ENCODE data around the gene ATG101.

The ATG101 gene

GRCh38 chr12:52058631-52059361 is 11.0 kb upstream of the ATG101 start:
- no peak for DNase-seq

GRCh38 chr12:52059582-52060497 is 9.9 kb upstream of the ATG101 start:
- DNase-seq = no peak

GRCh38 chr12:52060498-52061177 is 9.1 kb upstream of the ATG101 start:
- no peak for DNase-seq

- DNase-seq = no peak
Measured at GRCh38 chr12:52061470-52062166, 8.2 kb upstream of the ATG101 start.

- DNase-seq = no peak
Measured at GRCh38 chr12:52062167-52063081, 7.4 kb upstream of the ATG101 start.

- DNase-seq = no peak
Measured at GRCh38 chr12:52063082-52063924, 6.5 kb upstream of the ATG101 start.

DNA sequence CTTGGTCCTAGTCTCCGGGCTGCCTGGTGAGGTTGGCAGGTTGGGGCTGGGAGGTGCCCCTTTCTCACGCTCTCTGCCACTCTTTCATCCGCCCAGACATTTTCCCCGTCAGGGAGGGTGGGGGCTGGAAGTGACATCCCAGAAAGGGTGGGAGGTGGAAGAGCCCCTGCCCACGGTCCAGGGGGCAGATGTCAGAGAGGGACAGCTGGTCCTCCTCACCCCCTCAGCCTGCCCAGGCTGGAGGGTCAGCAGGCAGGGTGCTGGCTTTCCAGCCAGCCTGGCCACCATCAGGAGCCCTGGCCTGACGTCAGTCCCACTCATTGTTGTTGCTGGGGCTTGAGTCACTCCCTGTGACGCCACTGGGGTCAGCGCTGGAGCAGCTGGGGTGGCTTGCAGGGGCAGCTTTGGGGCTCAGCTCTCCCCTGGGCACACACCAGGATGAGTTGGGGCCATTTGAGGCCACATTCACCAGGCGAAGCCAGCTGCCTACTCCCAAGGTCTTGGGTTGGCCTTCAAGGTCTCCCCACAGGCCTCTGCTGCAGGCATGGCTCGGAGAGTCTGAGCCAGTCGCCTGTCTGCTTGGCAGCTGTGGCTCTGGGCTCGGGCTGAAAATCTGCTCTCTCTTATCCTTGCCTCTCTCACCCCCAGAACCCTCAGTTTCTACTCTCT is 5.7 kb upstream of the ATG101 start:
- no peak for DNase-seq

GRCh38 chr12:52066346-52067080 is 3.3 kb upstream of the ATG101 start:
- no peak for DNase-seq

GRCh38 chr12:52067081-52067374 is 2.8 kb upstream of the ATG101 start:
- DNase-seq = no peak

GRCh38 chr12:52070185-52070925 is 577 bp downstream of the ATG101 start:
- DNase-seq = no peak

GRCh38 chr12:52073531-52074381 is 4.0 kb downstream of the ATG101 start:
- no peak for DNase-seq

DNA sequence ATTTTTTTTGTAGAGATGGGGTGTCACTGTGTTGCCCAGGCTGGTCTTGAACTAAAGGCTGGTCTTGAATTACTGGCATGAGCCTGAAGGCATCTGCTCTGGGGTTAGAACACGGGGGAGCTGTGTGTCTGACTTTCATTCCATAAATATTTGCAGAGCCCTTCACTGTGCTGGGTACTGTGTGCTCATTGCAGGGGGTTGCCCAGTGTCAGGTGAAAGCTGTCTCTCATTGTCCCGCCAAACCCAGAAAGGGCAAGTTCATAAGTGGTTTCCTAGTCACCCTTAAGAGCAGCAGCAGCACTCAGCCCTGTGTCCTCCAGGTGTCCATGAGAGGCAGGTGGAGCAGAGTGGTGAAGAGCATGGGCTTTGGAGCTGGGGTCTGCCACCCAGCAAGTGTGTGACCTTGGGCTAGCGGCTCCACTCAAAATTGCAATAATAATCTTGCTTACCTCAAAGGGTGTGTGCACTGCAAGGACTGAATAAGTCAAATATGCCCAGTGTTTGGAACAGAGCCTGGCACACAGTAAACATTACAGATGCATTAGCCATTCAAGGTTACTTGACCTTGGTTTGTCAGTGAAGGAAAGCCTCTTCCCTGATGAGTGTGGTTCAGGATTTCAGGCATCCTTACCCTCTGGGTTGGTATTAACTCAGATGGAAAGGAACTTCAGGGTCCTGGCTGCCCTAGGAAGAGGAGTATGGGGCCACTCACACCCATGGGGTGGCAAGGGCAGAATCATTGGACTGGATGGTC is 5.4 kb downstream of the ATG101 start:
- DNase-seq = no peak

- DNase-seq = no peak
Measured at GRCh38 chr12:52076811-52077210, 7.0 kb downstream of the ATG101 start.

GRCh38 chr12:52078276-52078675 is 8.5 kb downstream of the ATG101 start:
- no peak for DNase-seq

DNA sequence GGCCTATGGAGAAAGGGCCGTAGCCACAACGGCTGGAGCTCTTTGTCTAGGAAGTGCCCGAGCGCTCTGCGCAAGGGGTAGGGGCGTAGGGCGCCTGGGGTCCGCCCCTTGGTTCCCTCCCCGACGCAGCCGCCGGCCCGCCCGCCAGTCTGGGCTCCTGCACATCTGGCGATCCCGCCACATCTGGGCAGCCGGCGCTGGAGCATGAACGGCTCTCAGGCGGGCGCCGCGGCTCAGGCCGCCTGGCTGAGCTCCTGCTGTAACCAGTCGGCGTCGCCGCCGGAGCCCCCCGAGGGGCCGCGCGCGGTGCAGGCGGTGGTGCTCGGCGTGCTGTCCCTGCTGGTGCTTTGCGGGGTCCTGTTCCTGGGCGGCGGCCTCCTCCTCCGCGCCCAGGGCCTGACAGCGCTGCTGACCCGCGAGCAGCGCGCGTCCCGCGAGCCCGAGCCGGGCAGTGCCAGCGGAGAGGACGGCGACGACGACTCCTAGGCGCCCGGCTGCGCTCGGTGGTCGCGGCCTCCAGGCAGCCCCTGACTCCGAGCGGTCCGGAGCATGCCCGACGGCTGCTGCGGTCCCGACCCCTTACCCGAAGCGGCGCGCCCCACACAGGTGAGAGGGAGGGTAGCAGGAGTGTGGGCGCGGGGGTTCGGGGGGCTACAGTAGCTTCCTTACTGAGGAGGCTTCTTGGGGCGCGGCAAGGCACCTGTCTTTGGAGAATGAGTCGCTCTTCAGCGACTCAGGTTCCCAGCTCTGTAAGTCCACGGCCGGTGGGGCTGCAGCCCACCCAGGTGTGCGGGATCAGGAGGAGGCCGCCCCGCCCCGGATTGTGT is 10.0 kb downstream of the ATG101 start, which contains the start of gene SMIM41:
SMIM41 (plus strand) TSS at position 129 of the 827 bp plus-strand sequence; CDS start at position 205, 76 bp downstream.
- no peak for DNase-seq
